SK-N-DZ (cell line): ENCODE results near the gene KLHL29.
A peak's percentile ranks its signal among the peaks of the same experiment; 100 is the strongest.
"Not testable (repeated sequence)": the region's sequence is repeated elsewhere in the genome, so short reads cannot be mapped to it uniquely, and the experiment has no call there.

Experiments used
- DNase-seq: peaks from one replicate; pipeline ENCODE4 v3.0.0-alpha.2; 2015; ENCODE audit warnings: low spot score

The KLHL29 gene

GRCh38 chr2:23367760-23368159 lies 17.2 kb upstream of the KLHL29 start:
- DNase-seq = no peak

- no peak for DNase-seq
Measured at GRCh38 chr2:23373666-23374065, 11.3 kb upstream of the KLHL29 start.

- DNase-seq = peak; percentile 73
Measured at GRCh38 chr2:23375448-23375847, 9.5 kb upstream of the KLHL29 start.

- DNase-seq = no peak
Measured at GRCh38 chr2:23376075-23376474, 8.9 kb upstream of the KLHL29 start.

- no peak for DNase-seq
Measured at GRCh38 chr2:23376972-23377371, 8.0 kb upstream of the KLHL29 start.

GRCh38 chr2:23377771-23378170 lies 7.2 kb upstream of the KLHL29 start:
- no peak for DNase-seq

- DNase-seq = no peak
Measured at GRCh38 chr2:23378496-23378895, 6.5 kb upstream of the KLHL29 start.

GRCh38 chr2:23379220-23379695 lies 5.7 kb upstream of the KLHL29 start:
- DNase-seq = no peak

- no peak for DNase-seq
Measured at GRCh38 chr2:23380562-23381065, 4.4 kb upstream of the KLHL29 start.

GRCh38 chr2:23381084-23381483 lies 3.9 kb upstream of the KLHL29 start:
- no peak for DNase-seq

GRCh38 chr2:23381485-23381884 lies 3.5 kb upstream of the KLHL29 start:
- no peak for DNase-seq

GRCh38 chr2:23383100-23383499 lies 1.9 kb upstream of the KLHL29 start:
- DNase-seq = no peak

GRCh38 chr2:23385351-23385747 lies 370 bp downstream of the KLHL29 start:
- DNase-seq = peak; percentile 39

- DNase-seq = no peak
Measured at GRCh38 chr2:23385748-23386338, 864 bp downstream of the KLHL29 start.

GRCh38 chr2:23386339-23387220 lies 1.6 kb downstream of the KLHL29 start:
- peak; percentile 51 for DNase-seq

GRCh38 chr2:23387221-23387550 lies 2.2 kb downstream of the KLHL29 start:
- no peak for DNase-seq

GRCh38 chr2:23387845-23388244 lies 2.9 kb downstream of the KLHL29 start:
- no peak for DNase-seq

GRCh38 chr2:23388294-23388693 lies 3.3 kb downstream of the KLHL29 start:
- DNase-seq = no peak

GRCh38 chr2:23388756-23389514 lies 4.0 kb downstream of the KLHL29 start:
- no peak for DNase-seq

GRCh38 chr2:23390152-23390551 lies 5.2 kb downstream of the KLHL29 start:
- no peak for DNase-seq

GRCh38 chr2:23391237-23391736 lies 6.3 kb downstream of the KLHL29 start:
- DNase-seq = not testable (repeated sequence)

- no peak for DNase-seq
Measured at GRCh38 chr2:23393722-23394121, 8.7 kb downstream of the KLHL29 start.
